Testis (tissue), 3 donors: Measurements from ENCODE around the gene HSD3B2. TPM values are rescaled to one million over a fixed set of nuclear protein-coding genes. Genes with fewer than 3 reads are reported as not detected.

Experiments
- DNase-seq: peaks from one replicate; pipeline ENCODE4 v3.0.0-alpha.2; 2019
- H3K27ac ChIP-seq, 2 donors: fragments of 200-600 bp; sonication (generic); one replicate each; pipeline ENCODE4 v1.5.1; 2019
- H3K27me3 ChIP-seq: fragments of 200-600 bp; sonication (generic); one replicate; pipeline ENCODE4 v1.5.1; 2019
- H3K36me3 ChIP-seq: fragments of 200-600 bp; sonication (generic); one replicate; pipeline ENCODE4 v1.5.1; 2017; ENCODE audit warnings: low read depth; ENCODE audit errors: missing control alignments
- H3K4me1 ChIP-seq: fragments of 200-600 bp; sonication (generic); one replicate; pipeline ENCODE4 v1.5.1; 2019
- H3K4me3 ChIP-seq, 2 donors: fragments of 200-600 bp; sonication (generic); one replicate each; pipeline ENCODE4 v1.5.1; 2017 to 2019
- H3K9me3 ChIP-seq: fragments of 200-600 bp; sonication (generic); one replicate; pipeline ENCODE4 v1.5.1; 2017
- POLR2A ChIP-seq: fragments of 450-650 bp; IDR thresholded peaks from one replicate; pipeline ENCODE4 v1.6.1; 2017; ENCODE audit warnings: antibody characterized with exemption, mild to moderate bottlenecking, moderate library complexity
- WGBS, 2 donors: methylation state at CpG; one replicate each; pipeline ENCODE4 v1.1.5; 2018; 5-methylcytosine and 5-hydroxymethylcytosine counted together
- intact Hi-C: fragments of 100-400 bp; cut with DNase I; formaldehyde crosslinking; loops from one replicate; pipeline ENCODE4 v1.15.1; 2023; ENCODE audit warnings: low total_unique reads
- polyA plus RNA-seq: library from polyadenylated mRNA; stranded (reverse); fragments of 350-450 nt; fragmentation: Illumina TruSeq; extraction: RNeasy Lipid Tissue Mini Kit (QIAGEN cat#74804); gene quantifications from one replicate; pipeline ENCODE4 v1.2.3, GENCODE V29; 2014; ENCODE audit warnings: low read depth, low replicate concordance; ENCODE audit not compliant: insufficient read depth
- total RNA-seq, 2 donors: library from RNA; depleted of rRNA; stranded (reverse); fragments of >200 nt; gene quantifications; one replicate each; pipeline ENCODE4 v1.2.3, GENCODE V29; 2016
- TF ChIP-seq, protein P1 (sequence below), 3 experiments: fragments of 450-650 bp in 2 of 3; fragments of 200-600 bp in 1 of 3; sonication (generic) in 1 of 3; IDR thresholded peaks; one replicate each; pipeline ENCODE4 v1.5.1; 2016 to 2019; ENCODE audit warnings: antibody characterized with exemption in 3 of 3, mild to moderate bottlenecking in 2 of 3, moderate library complexity in 1 of 3

Gene HSD3B2
- total and polyA plus RNA-seq, 3 donors from 2014 or later, result 0.19 to 3.1 (median 0.63) TPM

DNA sequence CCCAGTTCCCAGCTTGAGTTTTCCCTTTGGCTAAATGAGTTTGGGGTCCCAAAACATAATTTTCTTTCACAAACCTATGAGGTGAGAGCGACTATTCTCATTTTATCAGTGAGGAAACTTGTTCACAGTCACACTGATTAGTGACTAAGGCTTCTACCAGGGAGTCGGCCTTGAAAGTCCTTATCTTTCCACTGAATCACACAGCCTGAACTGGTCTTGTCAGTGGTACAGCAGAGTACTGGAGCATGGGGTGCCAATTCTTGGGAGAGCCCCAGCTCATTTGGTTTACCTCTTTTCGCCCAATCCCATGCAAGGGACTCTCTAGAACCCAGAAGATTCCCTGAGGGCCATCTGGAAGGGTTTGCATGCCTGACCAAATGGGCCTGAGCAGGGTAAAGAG, 16.9 kb downstream of the HSD3B2 start:
- no peak for TF ChIP-seq POLR2A
- TF ChIP-seq, protein P1, sequence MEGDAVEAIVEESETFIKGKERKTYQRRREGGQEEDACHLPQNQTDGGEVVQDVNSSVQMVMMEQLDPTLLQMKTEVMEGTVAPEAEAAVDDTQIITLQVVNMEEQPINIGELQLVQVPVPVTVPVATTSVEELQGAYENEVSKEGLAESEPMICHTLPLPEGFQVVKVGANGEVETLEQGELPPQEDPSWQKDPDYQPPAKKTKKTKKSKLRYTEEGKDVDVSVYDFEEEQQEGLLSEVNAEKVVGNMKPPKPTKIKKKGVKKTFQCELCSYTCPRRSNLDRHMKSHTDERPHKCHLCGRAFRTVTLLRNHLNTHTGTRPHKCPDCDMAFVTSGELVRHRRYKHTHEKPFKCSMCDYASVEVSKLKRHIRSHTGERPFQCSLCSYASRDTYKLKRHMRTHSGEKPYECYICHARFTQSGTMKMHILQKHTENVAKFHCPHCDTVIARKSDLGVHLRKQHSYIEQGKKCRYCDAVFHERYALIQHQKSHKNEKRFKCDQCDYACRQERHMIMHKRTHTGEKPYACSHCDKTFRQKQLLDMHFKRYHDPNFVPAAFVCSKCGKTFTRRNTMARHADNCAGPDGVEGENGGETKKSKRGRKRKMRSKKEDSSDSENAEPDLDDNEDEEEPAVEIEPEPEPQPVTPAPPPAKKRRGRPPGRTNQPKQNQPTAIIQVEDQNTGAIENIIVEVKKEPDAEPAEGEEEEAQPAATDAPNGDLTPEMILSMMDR (IDR thresholded peaks at IDR 0.05), result no peak
- no peak for DNase-seq
- H3K27ac ChIP-seq, result no peak overlapping the region
- H3K27me3 ChIP-seq, result no peaks in the 10 kb centered on the region
- no peaks in the 10 kb centered on the region for H3K4me1 ChIP-seq
- H3K36me3 ChIP-seq, result no peaks in the 10 kb centered on the region
- no peak overlapping the region for H3K4me3 ChIP-seq
- WGBS, 2 donors, result 83 to 88% methylated on average over 3 of the region's 3 CpGs
- H3K9me3 ChIP-seq, result no peaks in the 10 kb centered on the region
- intact Hi-C loops, result no loop called here

DNA sequence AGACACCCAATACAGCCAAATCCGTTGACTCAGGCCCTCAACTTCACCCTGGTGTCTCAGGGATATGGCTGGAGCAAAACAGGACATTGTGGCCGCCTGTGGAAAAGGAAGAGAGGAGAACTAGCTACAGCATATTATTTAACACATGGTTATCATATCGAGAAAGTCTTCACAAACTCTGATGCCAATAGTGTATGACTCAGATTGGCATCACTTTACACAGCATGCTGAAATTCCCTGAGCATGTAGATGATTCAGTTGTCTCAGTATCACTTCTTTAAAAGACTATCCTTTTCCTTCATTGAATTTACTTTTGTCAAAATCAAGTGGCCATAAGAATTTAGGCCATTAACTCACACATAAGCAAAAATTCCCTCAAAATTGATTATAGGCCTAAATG, 20.1 kb downstream of the HSD3B2 start:
- no peak overlapping the region for H3K27ac ChIP-seq
- H3K27me3 ChIP-seq, result no peaks in the 10 kb centered on the region
- no peak for DNase-seq
- 89 to 98% methylated on average over 3 of the region's 3 CpGs for WGBS, 2 donors
- no peaks in the 10 kb centered on the region for H3K4me1 ChIP-seq
- intact Hi-C loops, result no loop called here
- no peaks in the 10 kb centered on the region for H3K9me3 ChIP-seq
- no peak for TF ChIP-seq POLR2A
- TF ChIP-seq, protein P1 (IDR thresholded peaks at IDR 0.05), result no peak
- no peaks in the 10 kb centered on the region for H3K36me3 ChIP-seq
- no peak overlapping the region for H3K4me3 ChIP-seq

DNA sequence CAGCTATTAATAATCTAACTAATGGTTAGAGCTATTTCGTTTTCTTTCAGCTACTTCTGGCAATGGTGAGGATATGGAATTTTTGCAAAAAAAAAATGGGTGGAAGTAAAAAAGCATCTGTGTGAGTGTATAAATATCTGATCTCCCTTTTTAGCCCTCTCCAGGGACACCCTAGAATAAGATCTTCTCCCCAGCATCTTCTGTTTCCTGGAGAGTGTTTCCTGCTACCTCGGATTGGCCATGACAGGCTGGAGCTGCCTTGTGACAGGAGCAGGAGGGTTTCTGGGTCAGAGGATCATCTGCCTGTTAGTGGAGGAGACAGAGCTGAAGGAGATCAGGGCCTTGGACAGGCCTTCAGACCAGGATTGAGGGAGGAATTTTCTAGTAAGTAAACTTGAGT, 23.8 kb downstream of the HSD3B2 start:
- intact Hi-C loops, result no loop called here
- DNase-seq, result no peak
- Histone ChIP-seq H3K4me3 (no peak overlapping the region), H3K9me3 (no peaks in the 10 kb centered on the region), H3K27me3 (no peaks in the 10 kb centered on the region), H3K36me3 (no peaks in the 10 kb centered on the region), H3K4me1 (no peaks in the 10 kb centered on the region), H3K27ac (no peak overlapping the region)
- TF ChIP-seq POLR2A, result no peak
- TF ChIP-seq, protein P1 (IDR thresholded peaks at IDR 0.05), result no peak
- whole genome bisulfite sequencing, 2 donors, result 54 to 70% methylated on average over 2 of the region's 2 CpGs

DNA sequence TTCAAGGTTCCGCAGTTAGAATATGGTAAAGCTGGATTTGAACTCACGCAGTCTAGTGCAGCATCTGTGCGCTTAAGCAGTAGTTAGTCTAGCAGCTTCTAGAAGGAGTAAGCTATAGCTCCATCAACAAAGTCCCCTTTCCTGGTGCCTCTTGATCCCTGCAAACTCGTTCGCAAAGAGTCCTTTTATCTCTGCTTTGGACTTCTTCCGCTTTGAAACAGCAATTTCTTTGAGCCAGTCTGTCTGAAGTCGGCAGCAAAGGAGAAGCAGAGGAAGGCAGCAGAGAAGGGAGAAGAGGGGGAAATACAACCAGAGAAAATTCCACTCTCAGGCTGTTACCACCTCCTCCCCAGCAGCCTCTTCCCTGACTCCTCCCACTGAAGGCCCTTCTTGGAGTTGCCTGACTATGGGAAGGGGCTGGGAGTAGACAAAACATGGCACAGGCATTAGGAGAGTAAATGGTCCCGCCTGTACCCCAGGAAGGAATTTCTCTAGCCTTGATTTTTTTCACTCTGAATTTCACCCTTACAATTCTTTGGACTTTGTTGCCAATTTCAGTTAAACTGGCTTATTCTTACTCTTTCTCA, 25.9 kb downstream of the HSD3B2 start:
- Histone ChIP-seq H3K9me3 (no peaks in the 10 kb centered on the region), H3K4me1 (no peaks in the 10 kb centered on the region), H3K36me3 (no peaks in the 10 kb centered on the region), H3K27ac (no peak overlapping the region), H3K4me3 (no peak overlapping the region), H3K27me3 (no peaks in the 10 kb centered on the region)
- no peak for DNase-seq
- intact Hi-C loops, result no loop called here
- WGBS, 2 donors, result 56 to 59% methylated on average over 8 of the region's 8 CpGs
- TF ChIP-seq, protein P1 (IDR thresholded peaks at IDR 0.05), result no peak
- TF ChIP-seq POLR2A, result no peak

DNA sequence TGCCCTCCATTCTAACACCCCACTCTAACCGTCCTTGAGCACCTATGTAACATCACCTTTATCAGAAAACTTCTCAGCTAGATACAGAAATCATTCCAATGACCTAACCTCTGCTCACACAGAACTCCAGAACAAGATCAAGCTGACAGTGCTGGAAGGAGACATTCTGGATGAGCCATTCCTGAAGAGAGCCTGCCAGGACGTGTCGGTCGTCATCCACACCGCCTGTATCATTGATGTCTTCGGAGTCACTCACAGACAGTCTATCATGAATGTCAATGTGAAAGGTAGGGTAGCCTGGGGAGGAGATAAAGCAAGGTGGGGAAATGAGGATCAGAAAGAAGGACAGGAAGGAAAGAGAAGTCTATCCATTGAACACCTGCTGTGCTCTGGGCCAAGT, 27.8 kb downstream of the HSD3B2 start:
- intact Hi-C loops, result no loop called here
- WGBS, 2 donors, result 89 to 96% methylated on average over 4 to 6 of the region's 6 CpGs
- H3K4me3 ChIP-seq, result no peak overlapping the region

More for the DNA sequence above, 27.8 kb downstream of the HSD3B2 start:
- TF ChIP-seq, protein P1 (IDR thresholded peaks at IDR 0.05), result no peak
- TF ChIP-seq POLR2A, result no peak
- Histone ChIP-seq H3K27me3 (no peaks in the 10 kb centered on the region), H3K27ac (no peak overlapping the region), H3K9me3 (no peaks in the 10 kb centered on the region), H3K4me1 (no peaks in the 10 kb centered on the region), H3K36me3 (no peaks in the 10 kb centered on the region)
- DNase-seq, result no peak
